NCI-H2227 (cell line): ENCODE results near the gene GPC5.

Experiments
- DNase-seq: peaks from one replicate; lab custom pipeline; 2025; ENCODE audit not compliant: unreplicated experiment; lab: John Stamatoyannopoulos, UW

The GPC5 gene

GRCh38 chr13:91454666-91455065, 56.2 kb downstream of the GPC5 start:
- no peak for DNase-seq

GRCh38 chr13:91456837-91457236, 58.4 kb downstream of the GPC5 start:
- DNase-seq = no peak

DNA sequence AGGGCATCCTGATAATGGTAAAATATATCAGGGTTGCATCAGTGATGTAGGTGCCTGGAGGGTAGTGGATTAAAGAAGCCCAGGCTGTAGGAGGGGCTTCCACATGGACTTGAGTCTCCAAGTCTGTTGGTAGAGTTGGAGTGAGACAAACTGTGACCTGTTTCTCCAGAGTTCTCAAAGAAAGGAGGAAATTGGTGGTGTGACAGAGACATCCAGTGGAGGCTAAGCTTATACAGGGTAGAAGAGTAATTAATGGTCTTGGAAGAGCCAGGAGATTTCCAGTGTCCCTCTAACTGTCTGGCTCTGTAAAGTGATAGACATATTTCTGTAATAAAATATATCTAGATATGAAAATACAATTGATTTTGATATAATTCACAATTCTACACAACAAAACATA, 61.1 kb downstream of the GPC5 start:
- no peak for DNase-seq

- DNase-seq = no peak
Measured at GRCh38 chr13:91464336-91464735, 65.9 kb downstream of the GPC5 start.

- no peak for DNase-seq
Measured at GRCh38 chr13:91467236-91467635, 68.8 kb downstream of the GPC5 start.

GRCh38 chr13:91468301-91468700, 69.9 kb downstream of the GPC5 start:
- DNase-seq = no peak

- DNase-seq = no peak
Measured at GRCh38 chr13:91470084-91470621, 71.7 kb downstream of the GPC5 start.

- DNase-seq = no peak
Measured at GRCh38 chr13:91470681-91471080, 72.3 kb downstream of the GPC5 start.

DNA sequence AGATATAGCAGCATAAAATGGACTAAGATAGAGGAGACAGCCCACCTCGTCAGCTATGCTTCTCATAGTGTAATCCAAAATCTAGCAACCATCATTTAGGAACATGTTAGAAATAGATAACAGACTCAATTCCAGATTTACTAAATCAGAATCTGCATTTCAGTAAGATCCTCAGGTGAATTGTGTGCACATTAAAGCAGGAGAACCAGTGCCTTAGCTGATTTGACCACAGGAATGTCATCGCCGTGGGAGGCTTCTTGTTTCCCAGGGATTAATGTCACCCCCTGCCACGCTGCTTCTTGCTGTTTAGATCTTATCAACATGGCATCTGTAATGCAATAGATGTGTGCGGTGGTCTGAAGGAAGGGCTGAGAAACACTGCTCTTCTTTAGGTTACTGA, 84.0 kb downstream of the GPC5 start:
- no peak for DNase-seq

DNA sequence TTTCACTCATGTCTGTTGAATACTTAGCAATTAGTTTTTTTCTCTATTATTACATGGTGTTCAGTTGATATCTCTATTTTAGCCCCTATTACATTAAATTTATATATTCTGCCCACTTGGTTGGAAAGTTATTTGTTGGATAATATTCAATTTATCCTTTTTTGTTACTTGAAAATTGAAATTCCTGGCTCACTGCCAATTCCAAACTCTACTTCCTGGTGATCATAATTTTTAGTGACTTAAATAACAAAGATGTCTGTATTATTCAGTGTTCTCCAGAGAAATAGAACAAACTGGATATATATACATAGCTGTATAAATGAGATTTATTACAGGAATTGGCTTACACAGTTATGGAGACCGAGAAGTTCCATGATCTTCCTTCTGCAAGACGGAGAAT, 93.6 kb downstream of the GPC5 start:
- DNase-seq = no peak

DNA sequence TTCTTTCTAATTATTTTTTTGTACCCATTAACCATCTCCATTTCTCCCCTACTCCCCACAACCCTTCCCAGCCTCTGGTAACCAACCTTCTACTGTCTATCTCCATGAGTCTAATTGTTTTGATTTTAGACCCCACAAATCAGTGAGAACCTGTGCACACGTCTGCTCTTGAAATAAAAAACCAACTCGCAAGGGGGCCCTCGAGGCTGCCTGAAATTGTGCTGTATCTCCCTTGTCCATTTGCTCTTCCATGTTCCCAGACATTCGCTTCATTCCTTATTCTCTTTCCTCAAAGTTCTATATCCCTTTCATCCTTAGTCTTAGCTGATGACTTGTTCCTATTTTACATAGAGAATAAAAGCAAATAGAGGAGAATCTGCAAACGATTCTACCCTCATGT, 95.0 kb downstream of the GPC5 start:
- DNase-seq = no peak

DNA sequence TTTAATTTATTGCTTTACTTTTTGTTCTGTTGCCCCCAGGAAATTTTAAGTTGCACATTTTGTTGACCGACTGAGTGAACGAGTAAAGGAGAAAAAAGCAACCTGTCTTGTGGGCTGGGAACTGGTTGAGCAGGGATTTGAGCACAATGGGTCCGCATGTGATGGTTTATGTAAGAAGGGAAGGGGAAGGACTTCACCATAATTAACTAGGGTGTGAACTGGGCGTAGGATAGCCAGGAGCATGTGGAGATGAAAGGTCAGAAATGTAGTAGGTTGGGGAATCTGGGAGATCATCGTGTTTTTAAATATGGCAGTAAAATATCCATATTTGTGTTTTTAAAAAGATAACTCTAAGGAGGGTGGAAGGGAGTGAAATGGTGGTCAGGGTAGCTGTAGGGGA, 99.9 kb downstream of the GPC5 start:
- no peak for DNase-seq

GRCh38 chr13:91504216-91504615, 105.8 kb downstream of the GPC5 start:
- no peak for DNase-seq

GRCh38 chr13:91506759-91507158, 108.3 kb downstream of the GPC5 start:
- no peak for DNase-seq

GRCh38 chr13:91510058-91510457, 111.6 kb downstream of the GPC5 start:
- DNase-seq = no peak

DNA sequence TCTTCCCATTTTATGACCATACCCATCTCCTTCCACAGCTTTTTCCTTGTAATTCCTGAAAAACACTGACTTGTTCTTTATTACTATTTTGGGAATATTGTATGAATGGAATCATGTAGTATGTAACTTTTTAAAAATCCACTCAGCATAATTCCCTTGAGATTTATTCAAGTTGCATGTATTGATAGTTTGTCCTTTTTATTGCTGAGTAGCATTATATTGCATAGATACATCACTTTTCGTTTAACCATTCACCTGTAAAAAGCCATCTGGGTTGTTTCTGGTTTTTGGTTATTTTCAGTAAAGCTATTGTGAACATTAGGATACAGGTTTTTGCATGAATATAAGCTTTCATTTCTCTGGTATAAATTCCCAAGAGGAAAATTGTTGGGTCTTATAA, 115.4 kb downstream of the GPC5 start:
- no peak for DNase-seq

DNA sequence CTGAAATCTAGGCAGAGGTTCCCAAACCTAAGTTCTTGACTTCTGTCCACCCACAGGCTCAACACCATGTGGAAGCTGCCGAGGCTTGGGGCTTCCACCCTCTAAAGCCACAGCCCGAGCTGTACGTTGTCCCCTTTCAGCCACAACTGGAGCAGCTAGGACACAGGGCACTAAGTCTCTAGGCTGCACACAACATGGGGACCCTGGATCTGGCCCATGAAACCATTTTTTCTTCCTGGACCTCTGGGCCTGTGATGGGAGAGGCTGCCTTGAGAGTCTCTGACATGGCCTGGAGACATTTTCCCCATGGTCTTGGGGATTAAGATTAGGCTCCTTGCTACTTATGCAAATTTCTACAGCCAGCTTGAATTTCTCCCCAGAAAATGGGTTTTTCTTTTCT, 118.4 kb downstream of the GPC5 start:
- DNase-seq = no peak

- no peak for DNase-seq
Measured at GRCh38 chr13:91520952-91521351, 122.5 kb downstream of the GPC5 start.

GRCh38 chr13:91523116-91523515, 124.7 kb downstream of the GPC5 start:
- no peak for DNase-seq

- DNase-seq = no peak
Measured at GRCh38 chr13:91526543-91527033, 128.2 kb downstream of the GPC5 start.

- no peak for DNase-seq
Measured at GRCh38 chr13:91529739-91530482, 131.5 kb downstream of the GPC5 start.

GRCh38 chr13:91531646-91532045, 133.2 kb downstream of the GPC5 start:
- no peak for DNase-seq

GRCh38 chr13:91533354-91533753, 134.9 kb downstream of the GPC5 start:
- no peak for DNase-seq
